Fibroblast of mammary gland (primary cell): Measurements from ENCODE around the gene KIF20B.
A peak's percentile ranks its signal among the peaks of the same experiment; 100 is the strongest.

ENCODE experiments used
- DNase-seq: peaks from one replicate; pipeline ENCODE4 v3.0.0-alpha.2; 2010; ENCODE audit warnings: low read depth
- H3K4me3 ChIP-seq: 2 replicates; pipeline ENCODE4 v1.5.1; 2011; ENCODE audit warnings: low read depth, mild to moderate bottlenecking, low read length, moderate library complexity; ENCODE audit not compliant: control insufficient read depth
- TF ChIP-seq, protein P1 (sequence below): conservative IDR thresholded peaks from 2 replicates; pipeline ENCODE4 v1.5.1; 2011; ENCODE audit warnings: low read depth, low read length, inconsistent platforms; ENCODE audit not compliant: control insufficient read depth, insufficient read depth

The KIF20B gene

DNA sequence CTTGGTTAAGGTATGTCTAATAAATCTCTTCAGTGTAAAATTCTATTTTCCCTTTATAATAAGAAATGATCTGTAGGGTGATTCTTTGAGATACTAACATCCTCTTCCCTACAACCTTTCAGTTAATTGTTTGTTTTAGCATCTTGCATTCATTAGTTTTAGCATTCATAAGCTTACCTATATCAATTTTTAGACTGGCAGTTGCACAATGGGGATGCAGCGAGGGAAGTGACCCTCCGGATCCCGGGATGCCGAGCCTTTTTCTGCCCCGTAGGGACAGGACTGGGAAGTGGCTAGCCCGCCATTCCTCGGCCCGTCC is 508 bp upstream of the KIF20B start:
- TF ChIP-seq, protein P1, sequence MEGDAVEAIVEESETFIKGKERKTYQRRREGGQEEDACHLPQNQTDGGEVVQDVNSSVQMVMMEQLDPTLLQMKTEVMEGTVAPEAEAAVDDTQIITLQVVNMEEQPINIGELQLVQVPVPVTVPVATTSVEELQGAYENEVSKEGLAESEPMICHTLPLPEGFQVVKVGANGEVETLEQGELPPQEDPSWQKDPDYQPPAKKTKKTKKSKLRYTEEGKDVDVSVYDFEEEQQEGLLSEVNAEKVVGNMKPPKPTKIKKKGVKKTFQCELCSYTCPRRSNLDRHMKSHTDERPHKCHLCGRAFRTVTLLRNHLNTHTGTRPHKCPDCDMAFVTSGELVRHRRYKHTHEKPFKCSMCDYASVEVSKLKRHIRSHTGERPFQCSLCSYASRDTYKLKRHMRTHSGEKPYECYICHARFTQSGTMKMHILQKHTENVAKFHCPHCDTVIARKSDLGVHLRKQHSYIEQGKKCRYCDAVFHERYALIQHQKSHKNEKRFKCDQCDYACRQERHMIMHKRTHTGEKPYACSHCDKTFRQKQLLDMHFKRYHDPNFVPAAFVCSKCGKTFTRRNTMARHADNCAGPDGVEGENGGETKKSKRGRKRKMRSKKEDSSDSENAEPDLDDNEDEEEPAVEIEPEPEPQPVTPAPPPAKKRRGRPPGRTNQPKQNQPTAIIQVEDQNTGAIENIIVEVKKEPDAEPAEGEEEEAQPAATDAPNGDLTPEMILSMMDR: no peak
- H3K4me3 ChIP-seq: peak overlapping the region; percentile 98
- no peak for DNase-seq

DNA sequence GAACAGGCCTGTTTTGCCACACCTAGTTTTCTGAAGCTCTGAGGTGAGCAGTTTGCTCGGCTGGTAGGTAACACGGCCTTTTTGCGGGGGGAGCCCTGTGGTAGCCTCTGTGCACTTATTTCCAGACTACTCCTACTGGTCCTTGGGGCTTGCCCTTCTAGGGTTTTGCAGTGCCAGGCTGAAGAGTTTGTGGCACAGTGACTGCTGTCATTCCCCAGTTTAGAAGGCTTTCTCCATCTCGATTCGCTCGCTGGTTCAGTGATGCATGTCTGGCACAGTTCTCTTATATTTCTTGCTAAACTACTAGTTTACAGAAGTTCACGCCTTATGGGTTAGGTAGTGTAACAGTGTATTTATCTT is 711 bp downstream of the KIF20B start:
- peak overlapping the region; percentile 98 for H3K4me3 ChIP-seq
- TF ChIP-seq, protein P1: no peak
- peak; percentile 21 for DNase-seq

- TF ChIP-seq, protein P1: no peak
- no peak for DNase-seq
- H3K4me3 ChIP-seq: no peak overlapping the region
These were observed 4.1 kb downstream of the KIF20B start for GRCh38 chr10:89705466-89705865.

- TF ChIP-seq, protein P1: no peak
- H3K4me3 ChIP-seq: no peak overlapping the region
- peak; percentile 30 for DNase-seq
These were observed 4.6 kb downstream of the KIF20B start for GRCh38 chr10:89706011-89706410.

- DNase-seq: no peak
- H3K4me3 ChIP-seq: no peak overlapping the region
- TF ChIP-seq, protein P1: no peak
These were observed 6.0 kb downstream of the KIF20B start for GRCh38 chr10:89707372-89707771.

DNA sequence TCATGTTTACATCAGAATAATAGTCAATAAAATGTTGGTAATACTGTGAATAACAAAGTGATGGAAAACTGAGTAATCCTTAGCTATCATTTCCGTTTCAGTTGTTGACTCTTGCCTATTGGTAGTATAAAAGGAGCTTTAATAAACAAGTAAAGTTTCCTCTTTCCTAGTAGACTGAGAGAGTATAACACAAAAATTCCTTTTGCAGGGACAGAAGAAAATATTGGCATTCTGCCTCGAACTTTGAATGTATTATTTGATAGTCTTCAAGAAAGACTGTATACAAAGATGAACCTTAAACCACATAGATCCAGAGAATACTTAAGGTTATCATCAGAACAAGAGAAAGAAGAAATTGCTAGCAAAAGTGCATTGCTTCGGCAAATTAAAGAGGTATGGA is 9.4 kb downstream of the KIF20B start:
- H3K4me3 ChIP-seq: no peak overlapping the region
- TF ChIP-seq, protein P1: no peak
- no peak for DNase-seq

GRCh38 chr10:89734616-89735015 is 33.2 kb downstream of the KIF20B start:
- DNase-seq: no peak
- TF ChIP-seq, protein P1: no peak
- H3K4me3 ChIP-seq: no peak overlapping the region
